ENCODE data around the gene PABPC1L. TPM values are rescaled to one million over a fixed set of nuclear protein-coding genes. Genes with fewer than 3 reads are reported as not detected.

Gene PABPC1L
- total and polyA plus RNA-seq, 2 of the 13 experiments (the other 11 are each of a cell fraction or from before 2014, with no cell fraction given), result 30.8 to 252 TPM

- no peak for TF ChIP-seq IRX3 (CRISPR knock-in tag; IDR thresholded peaks at IDR 0.05; ENCODE audit: borderline replicate concordance, low read depth)
- no peak for TF ChIP-seq KMT2B (CRISPR knock-in tag; IDR thresholded peaks at IDR 0.05)
- TF ChIP-seq, protein P1, sequence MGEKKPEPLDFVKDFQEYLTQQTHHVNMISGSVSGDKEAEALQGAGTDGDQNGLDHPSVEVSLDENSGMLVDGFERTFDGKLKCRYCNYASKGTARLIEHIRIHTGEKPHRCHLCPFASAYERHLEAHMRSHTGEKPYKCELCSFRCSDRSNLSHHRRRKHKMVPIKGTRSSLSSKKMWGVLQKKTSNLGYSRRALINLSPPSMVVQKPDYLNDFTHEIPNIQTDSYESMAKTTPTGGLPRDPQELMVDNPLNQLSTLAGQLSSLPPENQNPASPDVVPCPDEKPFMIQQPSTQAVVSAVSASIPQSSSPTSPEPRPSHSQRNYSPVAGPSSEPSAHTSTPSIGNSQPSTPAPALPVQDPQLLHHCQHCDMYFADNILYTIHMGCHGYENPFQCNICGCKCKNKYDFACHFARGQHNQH (CRISPR knock-in tag; IDR thresholded peaks at IDR 0.05), result no peak
- TF ChIP-seq ZNF883 (CRISPR knock-in tag; IDR thresholded peaks at IDR 0.05; ENCODE audit: not compliant biosample characterization), result no peak
- TF ChIP-seq TEF (CRISPR knock-in tag; IDR thresholded peaks at IDR 0.05), result no peak
- no peak for TF ChIP-seq ZSCAN25 (CRISPR knock-in tag; IDR thresholded peaks at IDR 0.05)
- TF ChIP-seq FOXA3 (CRISPR knock-in tag; IDR thresholded peaks at IDR 0.05), result no peak
- TF ChIP-seq SOX5 (CRISPR knock-in tag; IDR thresholded peaks at IDR 0.05; ENCODE audit: borderline replicate concordance), result no peak
- no peak for TF ChIP-seq ZBTB34 (CRISPR knock-in tag; IDR thresholded peaks at IDR 0.05)
- TF ChIP-seq MBD4 (IDR thresholded peaks at IDR 0.05; ENCODE audit: borderline replicate concordance, low read length), result no peak
- TF ChIP-seq, protein P2, sequence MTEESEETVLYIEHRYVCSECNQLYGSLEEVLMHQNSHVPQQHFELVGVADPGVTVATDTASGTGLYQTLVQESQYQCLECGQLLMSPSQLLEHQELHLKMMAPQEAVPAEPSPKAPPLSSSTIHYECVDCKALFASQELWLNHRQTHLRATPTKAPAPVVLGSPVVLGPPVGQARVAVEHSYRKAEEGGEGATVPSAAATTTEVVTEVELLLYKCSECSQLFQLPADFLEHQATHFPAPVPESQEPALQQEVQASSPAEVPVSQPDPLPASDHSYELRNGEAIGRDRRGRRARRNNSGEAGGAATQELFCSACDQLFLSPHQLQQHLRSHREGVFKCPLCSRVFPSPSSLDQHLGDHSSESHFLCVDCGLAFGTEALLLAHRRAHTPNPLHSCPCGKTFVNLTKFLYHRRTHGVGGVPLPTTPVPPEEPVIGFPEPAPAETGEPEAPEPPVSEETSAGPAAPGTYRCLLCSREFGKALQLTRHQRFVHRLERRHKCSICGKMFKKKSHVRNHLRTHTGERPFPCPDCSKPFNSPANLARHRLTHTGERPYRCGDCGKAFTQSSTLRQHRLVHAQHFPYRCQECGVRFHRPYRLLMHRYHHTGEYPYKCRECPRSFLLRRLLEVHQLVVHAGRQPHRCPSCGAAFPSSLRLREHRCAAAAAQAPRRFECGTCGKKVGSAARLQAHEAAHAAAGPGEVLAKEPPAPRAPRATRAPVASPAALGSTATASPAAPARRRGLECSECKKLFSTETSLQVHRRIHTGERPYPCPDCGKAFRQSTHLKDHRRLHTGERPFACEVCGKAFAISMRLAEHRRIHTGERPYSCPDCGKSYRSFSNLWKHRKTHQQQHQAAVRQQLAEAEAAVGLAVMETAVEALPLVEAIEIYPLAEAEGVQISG (CRISPR knock-in tag; IDR thresholded peaks at IDR 0.05), result peak; percentile 98
- TF ChIP-seq NCOA2 (CRISPR knock-in tag; IDR thresholded peaks at IDR 0.05), result no peak
- 0 out of 2 replicates have a peak, but pooled peaks have one; percentile 30 for TF ChIP-seq KDM2A (CRISPR knock-in tag; IDR thresholded peaks at IDR 0.05; ENCODE audit: borderline replicate concordance, low read depth)
- no peak for TF ChIP-seq ZKSCAN1 (IDR thresholded peaks at IDR 0.05; ENCODE audit: low read length)
- no peak for TF ChIP-seq ZNF839 (CRISPR knock-in tag; IDR thresholded peaks at IDR 0.05; ENCODE audit: borderline replicate concordance)
- no peak for TF ChIP-seq ZBTB8A (CRISPR knock-in tag; IDR thresholded peaks at IDR 0.05; ENCODE audit: borderline replicate concordance, low read depth)
- no peak for TF ChIP-seq ZBTB42 (CRISPR knock-in tag; IDR thresholded peaks at IDR 0.05)
- TF ChIP-seq NFATC3 (CRISPR knock-in tag; IDR thresholded peaks at IDR 0.05), result no peak
- TF ChIP-seq SNAPC5 (CRISPR knock-in tag; IDR thresholded peaks at IDR 0.05; ENCODE audit: borderline replicate concordance), result no peak
- TF ChIP-seq, protein P3, sequence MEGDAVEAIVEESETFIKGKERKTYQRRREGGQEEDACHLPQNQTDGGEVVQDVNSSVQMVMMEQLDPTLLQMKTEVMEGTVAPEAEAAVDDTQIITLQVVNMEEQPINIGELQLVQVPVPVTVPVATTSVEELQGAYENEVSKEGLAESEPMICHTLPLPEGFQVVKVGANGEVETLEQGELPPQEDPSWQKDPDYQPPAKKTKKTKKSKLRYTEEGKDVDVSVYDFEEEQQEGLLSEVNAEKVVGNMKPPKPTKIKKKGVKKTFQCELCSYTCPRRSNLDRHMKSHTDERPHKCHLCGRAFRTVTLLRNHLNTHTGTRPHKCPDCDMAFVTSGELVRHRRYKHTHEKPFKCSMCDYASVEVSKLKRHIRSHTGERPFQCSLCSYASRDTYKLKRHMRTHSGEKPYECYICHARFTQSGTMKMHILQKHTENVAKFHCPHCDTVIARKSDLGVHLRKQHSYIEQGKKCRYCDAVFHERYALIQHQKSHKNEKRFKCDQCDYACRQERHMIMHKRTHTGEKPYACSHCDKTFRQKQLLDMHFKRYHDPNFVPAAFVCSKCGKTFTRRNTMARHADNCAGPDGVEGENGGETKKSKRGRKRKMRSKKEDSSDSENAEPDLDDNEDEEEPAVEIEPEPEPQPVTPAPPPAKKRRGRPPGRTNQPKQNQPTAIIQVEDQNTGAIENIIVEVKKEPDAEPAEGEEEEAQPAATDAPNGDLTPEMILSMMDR (CRISPR knock-in tag; IDR thresholded peaks at IDR 0.05), result peak; percentile 47; the same call in 1 of the 2 replicates
Measured at GRCh38 chr20:44942264-44942973, 32.6 kb downstream of the PABPC1L start (continued).

Measured in HepG2 (cell line).